Brain microvascular endothelial cell (primary cell): ENCODE measurements around the gene KRTAP20-1.

Experiments used
- DNase-seq: peaks from one replicate; pipeline ENCODE4 v3.0.0-alpha.2; 2020
- H3K27ac ChIP-seq: fragments of 250-450 bp; sonication (Bioruptor Pico); 2 replicates; pipeline ENCODE4 v1.5.1; 2020; ENCODE audit warnings: mild to moderate bottlenecking, moderate library complexity
- H3K27me3 ChIP-seq: fragments of 250-450 bp; sonication (Bioruptor Pico); replicated peaks from 2 replicates; pipeline ENCODE4 v1.5.1; 2020; ENCODE audit warnings: mild to moderate bottlenecking
- H3K36me3 ChIP-seq: fragments of 250-450 bp; sonication (Bioruptor Pico); replicated peaks from 2 replicates; pipeline ENCODE4 v1.5.1; 2020; ENCODE audit warnings: mild to moderate bottlenecking
- H3K4me3 ChIP-seq: 2 replicates; pipeline ENCODE4 v1.5.1; 2011; ENCODE audit warnings: low read depth, mild to moderate bottlenecking, control low read depth, low read length, moderate library complexity
- in situ Hi-C: cut with HindIII; loops from 2 replicates; pipeline ENCODE4 v1.10.0; 2017; ENCODE audit warnings: low sequenced_read_pairs, low pct_ligation_motif_present
- TF ChIP-seq, protein P1 (sequence below): IDR thresholded peaks from 2 replicates; pipeline ENCODE4 v1.5.1; 2011; ENCODE audit warnings: low read depth, mild to moderate bottlenecking, moderate library complexity, low read length, control low read depth, inconsistent platforms; ENCODE audit errors: missing control alignments

Gene KRTAP20-1

DNA sequence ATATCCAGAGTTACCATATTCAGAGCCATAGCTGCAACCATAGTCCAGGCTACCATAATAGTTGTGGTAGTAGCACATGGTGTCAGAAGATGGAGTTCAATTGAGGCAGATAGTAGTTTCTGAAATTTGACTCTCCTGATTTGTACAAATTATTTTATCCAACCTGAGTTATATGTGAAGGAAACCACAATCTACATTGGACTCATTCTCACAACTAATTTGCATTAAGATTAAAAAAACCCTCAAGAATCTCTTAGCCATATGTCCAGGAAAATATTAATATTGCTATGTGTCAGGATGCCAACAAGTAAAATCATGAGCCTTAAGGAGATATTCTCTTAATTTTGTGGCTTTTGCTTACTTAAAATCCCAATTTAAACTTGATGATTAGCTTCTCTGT lies 25.9 kb upstream of the KRTAP20-1 start, which contains the start of gene KRTAP22-2:
Gene KRTAP22-2, minus strand, starts transcription at position 101 of the 400 bp plus-strand sequence.
- TF ChIP-seq, protein P1, sequence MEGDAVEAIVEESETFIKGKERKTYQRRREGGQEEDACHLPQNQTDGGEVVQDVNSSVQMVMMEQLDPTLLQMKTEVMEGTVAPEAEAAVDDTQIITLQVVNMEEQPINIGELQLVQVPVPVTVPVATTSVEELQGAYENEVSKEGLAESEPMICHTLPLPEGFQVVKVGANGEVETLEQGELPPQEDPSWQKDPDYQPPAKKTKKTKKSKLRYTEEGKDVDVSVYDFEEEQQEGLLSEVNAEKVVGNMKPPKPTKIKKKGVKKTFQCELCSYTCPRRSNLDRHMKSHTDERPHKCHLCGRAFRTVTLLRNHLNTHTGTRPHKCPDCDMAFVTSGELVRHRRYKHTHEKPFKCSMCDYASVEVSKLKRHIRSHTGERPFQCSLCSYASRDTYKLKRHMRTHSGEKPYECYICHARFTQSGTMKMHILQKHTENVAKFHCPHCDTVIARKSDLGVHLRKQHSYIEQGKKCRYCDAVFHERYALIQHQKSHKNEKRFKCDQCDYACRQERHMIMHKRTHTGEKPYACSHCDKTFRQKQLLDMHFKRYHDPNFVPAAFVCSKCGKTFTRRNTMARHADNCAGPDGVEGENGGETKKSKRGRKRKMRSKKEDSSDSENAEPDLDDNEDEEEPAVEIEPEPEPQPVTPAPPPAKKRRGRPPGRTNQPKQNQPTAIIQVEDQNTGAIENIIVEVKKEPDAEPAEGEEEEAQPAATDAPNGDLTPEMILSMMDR: no peak
- H3K36me3 ChIP-seq: no peaks in the 10 kb centered on the region
- no peak within 1 kb of the TSS for H3K4me3 ChIP-seq
- DNase-seq: no peak
- no peak within 1 kb of the TSS for H3K27ac ChIP-seq
- no peaks in the 10 kb centered on the region for H3K27me3 ChIP-seq
- in situ Hi-C loops: no loop called here

GRCh38 chr21:30592140-30592539 lies 24.1 kb upstream of the KRTAP20-1 start, which contains the start of gene KRTAP6-3:
KRTAP6-3 (plus strand) TSS chr21:30592440; CDS start chr21:30592446, 6 bp downstream.
- TF ChIP-seq, protein P1: no peak
- Histone ChIP-seq H3K4me3 (no peak within 1 kb of the TSS), H3K27ac (no peak within 1 kb of the TSS), H3K36me3 (no peaks in the 10 kb centered on the region), H3K27me3 (no peaks in the 10 kb centered on the region)
- DNase-seq: no peak
- in situ Hi-C loops: no loop called here

DNA sequence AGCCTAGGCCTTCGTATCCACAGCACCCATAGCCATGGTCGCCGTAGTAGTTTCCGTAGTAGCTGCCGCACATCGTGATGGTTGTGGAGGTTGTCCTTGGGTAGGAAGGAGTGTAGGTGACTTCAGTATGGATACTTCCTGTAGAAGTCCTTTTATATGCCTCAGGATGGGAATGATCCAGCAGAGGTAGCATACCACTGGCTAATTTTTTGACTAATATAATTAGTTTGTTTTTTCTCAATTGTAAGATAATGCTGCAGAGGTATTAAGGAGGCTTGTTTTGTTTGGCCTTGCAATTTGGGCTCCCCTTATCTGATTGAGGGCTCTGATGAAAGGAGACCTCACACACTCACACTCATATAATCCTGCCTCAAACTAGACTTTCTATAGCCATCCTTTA lies 17.4 kb upstream of the KRTAP20-1 start, which contains the start of gene KRTAP6-2:
Gene KRTAP6-2, minus strand, starts transcription at position 101 of the 400 bp plus-strand sequence. Its CDS starts 28 bp downstream, at position 73.
- DNase-seq: no peak
- TF ChIP-seq, protein P1: no peak
- in situ Hi-C loops: no loop called here
- Histone ChIP-seq H3K36me3 (no peaks in the 10 kb centered on the region), H3K27me3 (no peaks in the 10 kb centered on the region), H3K27ac (no peak within 1 kb of the TSS), H3K4me3 (no peak within 1 kb of the TSS)

- in situ Hi-C loops: no loop called here
- H3K4me3 ChIP-seq: no peak within 1 kb of the TSS
- TF ChIP-seq, protein P1: no peak
- H3K27me3 ChIP-seq: no peaks in the 10 kb centered on the region
- no peak for DNase-seq
- no peaks in the 10 kb centered on the region for H3K36me3 ChIP-seq
- H3K27ac ChIP-seq: no peak within 1 kb of the TSS
Measured at GRCh38 chr21:30600787-30601186, 15.4 kb upstream of the KRTAP20-1 start, which contains the start of gene KRTAP22-1. KRTAP22-1 (plus strand) TSS chr21:30601087.

GRCh38 chr21:30605968-30606367 lies 10.3 kb upstream of the KRTAP20-1 start:
- no peak overlapping the region for H3K27ac ChIP-seq
- TF ChIP-seq, protein P1: no peak
- in situ Hi-C loops: no loop called here
- no peak for DNase-seq
- H3K36me3 ChIP-seq: no peaks in the 10 kb centered on the region
- H3K4me3 ChIP-seq: no peak overlapping the region
- no peaks in the 10 kb centered on the region for H3K27me3 ChIP-seq

DNA sequence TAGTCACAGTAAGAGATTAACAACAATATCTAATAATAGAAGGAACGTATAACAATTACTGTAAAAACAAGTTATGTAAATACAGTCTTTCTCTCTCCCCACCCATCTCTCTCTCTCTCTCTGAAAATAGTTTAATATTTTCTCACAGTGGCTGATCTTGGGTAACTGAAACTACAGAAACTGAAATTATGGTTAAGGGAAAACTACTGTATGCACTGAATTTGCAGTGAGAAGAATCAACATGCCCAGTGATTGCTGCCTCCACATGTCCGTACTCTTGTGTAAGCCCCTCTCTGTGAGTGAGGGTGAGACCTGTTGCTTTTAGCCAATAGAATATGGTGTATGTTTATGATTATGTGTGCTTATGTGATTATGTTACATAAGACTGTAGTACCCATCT lies 4.1 kb upstream of the KRTAP20-1 start:
- Histone ChIP-seq H3K27me3 (no peaks in the 10 kb centered on the region), H3K27ac (no peak overlapping the region), H3K4me3 (no peak overlapping the region), H3K36me3 (no peaks in the 10 kb centered on the region)
- in situ Hi-C loops: no loop called here
- DNase-seq: no peak
- TF ChIP-seq, protein P1: no peak
